Right forelimb (tissue), 1 donor: ENCODE results near the gene ARHGAP44.

Source experiments
- DNase-seq: peaks from one replicate; pipeline ENCODE4 v3.0.0-alpha.2; 2018

The ARHGAP44 gene

DNA sequence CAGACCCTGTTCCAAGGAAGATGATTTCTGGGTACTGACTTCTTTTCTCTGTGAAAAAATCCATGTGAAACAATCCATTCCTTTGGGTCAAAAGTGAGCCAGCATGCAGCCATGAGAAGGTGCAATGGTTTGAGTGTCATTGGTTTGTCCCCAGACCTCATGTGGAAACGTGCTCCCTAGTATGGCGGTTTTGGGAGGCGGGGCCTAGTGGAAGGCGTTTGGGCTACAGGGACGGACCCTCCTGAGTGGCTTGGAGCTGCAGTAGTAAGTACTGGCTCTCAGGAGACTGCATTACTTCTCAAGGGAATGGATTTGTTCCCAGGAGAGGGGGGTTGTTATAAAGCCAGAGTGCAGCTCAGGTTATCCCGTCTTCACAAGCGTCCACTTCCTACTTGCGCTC, 209.2 kb downstream of the ARHGAP44 start:
- no peak for DNase-seq

DNA sequence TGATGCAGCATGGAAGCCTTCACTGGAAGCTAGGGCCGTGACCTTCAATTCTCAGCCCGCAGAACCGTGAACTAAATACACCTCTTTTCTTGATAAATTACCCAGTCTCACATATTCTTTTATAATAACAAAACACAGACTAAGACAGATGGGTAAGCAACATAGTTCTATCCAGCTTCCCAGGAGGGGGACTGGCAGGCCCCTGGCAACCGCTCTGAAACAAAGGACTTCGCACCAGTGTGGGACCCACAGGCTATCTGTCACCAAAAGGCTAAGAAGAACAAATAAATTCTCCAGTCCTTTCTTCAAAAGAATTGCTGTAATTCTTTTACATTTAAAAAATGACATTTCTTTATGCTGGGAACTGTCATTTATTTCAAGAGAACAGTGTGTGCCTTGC, 209.6 kb downstream of the ARHGAP44 start:
- no peak for DNase-seq

DNA sequence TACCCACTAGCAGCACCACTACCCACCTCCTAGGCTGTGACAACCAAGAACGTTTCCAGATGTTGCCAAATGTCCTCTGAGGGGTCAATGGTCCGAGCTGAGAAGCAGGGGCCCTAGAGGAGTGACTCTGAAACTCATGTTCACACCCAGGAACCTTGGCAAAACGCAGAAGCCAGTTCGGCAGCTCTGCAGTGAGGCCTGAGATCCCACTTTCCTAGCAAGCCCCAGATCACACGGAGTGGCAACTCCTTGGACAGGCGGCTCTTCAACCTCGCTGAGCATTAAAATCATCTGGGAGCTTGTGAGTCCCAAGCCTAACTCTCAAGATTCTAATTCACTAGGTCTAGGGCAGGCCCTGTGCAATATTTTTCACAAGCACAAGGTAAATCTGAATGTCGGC, 211.3 kb downstream of the ARHGAP44 start:
- no peak for DNase-seq

GRCh38 chr17:13001991-13002615, 212.8 kb downstream of the ARHGAP44 start:
- no peak for DNase-seq

DNA sequence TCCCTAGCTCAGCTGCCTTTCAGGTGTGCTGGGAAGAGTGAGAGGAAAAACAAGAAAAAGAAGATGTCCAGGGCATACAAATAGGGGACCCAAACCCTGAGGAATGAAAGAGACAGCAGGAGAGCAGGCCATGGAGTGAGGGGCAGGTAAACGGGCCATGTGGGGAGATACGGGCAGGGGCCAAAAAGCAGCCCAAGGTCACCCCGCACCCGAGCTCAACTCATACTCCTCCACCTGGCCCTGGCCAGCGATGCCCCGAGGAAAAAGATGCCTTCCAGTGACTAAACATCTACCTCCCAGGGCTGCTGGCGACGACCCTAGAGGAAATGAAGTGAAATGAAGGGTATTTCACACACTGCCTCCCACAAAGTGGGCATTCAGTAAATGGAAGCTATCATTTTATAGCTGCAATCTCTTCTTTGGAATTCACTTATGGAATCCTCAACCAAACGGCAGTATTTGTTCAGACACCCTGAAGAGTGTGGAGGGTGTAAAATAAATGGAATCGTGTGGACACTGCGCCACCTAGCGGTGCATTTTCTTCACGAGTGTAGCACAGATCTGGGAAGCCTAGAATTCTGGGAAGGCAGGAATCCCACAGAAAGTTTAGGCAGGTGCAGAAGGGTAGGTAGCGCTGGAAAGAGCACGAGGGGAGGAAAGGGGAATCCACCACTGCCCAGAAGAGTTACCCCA, 213.6 kb downstream of the ARHGAP44 start:
- DNase-seq, result peak; percentile 85

DNA sequence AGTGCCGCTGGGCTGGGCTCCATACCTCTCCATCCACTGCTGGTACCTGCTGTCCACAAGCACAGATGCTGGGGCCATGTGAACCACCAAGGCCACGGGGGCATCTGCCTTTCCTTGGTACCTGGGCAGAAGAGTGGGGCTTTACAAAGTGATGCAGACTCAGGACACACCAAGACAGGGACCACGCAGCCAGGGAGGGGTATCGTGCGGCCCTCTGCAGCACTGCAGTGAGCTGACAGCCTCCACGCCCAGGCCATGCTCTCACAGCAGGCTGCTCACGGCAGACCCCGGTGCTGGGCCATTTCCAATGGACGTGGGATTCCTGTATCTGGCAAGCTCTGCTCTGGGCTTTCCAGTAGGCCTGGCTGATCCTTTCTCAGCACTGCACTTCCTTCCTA, 214.2 kb downstream of the ARHGAP44 start:
- no peak for DNase-seq

GRCh38 chr17:13003927-13004326, 214.6 kb downstream of the ARHGAP44 start:
- DNase-seq, result no peak

GRCh38 chr17:13004336-13004735, 215.0 kb downstream of the ARHGAP44 start:
- DNase-seq, result no peak

DNA sequence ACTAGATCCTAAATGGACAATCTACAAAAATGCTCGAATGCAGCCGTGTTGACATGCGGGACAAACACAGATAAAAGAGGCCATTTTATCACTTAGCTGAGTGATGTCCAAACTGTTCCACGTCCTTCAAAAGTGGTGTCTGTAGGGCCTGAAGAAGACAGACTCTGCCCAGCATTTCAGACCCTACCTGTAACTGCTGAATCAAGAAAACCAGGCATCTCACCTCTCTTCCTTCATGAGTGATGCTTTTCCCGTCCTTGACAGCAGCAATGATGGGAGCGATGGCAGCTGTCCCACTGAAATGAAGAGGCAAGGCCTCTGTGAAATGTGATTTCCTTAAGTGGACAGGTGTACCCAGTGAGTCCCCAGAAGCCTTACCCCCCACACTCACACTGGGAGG, 216.2 kb downstream of the ARHGAP44 start:
- DNase-seq, result peak; percentile 21

DNA sequence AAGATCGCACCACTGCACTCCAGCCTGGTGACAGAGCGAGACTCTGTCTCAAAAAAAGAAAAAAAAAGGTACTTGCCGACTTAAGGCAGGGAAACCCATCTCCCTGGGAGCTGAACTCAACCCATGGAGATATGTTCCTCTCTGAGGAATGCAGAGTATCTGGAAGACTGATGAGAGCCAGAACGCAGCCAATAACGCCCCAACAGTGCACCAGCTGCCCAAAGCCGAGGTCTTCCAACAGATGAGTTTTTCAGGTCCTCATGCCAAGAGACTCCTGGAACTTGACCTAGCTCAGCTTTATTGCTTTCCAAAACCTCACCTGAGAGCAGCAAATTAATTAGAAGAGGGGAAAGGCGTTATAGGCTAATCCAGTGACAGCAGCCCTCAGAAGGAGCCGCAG, 219.2 kb downstream of the ARHGAP44 start:
- DNase-seq, result no peak

- peak; percentile 12 for DNase-seq
Observed at GRCh38 chr17:13010959-13011358, 221.7 kb downstream of the ARHGAP44 start.

DNA sequence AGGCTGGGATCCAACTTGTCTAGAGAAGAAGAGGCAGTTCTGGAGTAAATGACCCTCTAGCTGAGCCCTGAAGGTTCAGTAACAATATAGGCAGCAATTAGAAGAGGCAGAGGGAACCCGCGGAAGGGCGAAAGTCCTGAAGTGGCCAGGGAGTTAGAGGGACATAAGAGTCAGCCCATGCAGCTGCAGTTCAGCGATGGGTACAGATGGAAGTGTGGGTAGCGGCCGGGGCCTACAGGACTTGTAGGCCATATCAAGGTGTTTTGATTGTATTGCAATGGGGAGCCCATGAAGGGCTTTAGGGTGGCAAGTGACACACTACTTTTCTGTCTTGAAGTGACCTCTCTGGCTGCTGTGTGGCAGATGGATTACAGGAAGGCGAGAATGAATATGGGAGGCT, 225.5 kb downstream of the ARHGAP44 start:
- DNase-seq, result no peak

GRCh38 chr17:13016881-13017654, 227.8 kb downstream of the ARHGAP44 start:
- DNase-seq, result peak; percentile 23

- peak; percentile 99 for DNase-seq
Observed at GRCh38 chr17:13017655-13018459, 228.6 kb downstream of the ARHGAP44 start, which contains the start of gene ELAC2. TSS of gene ELAC2 (minus strand) at chr17:13018027. CDS start at chr17:13017947, 80 bp downstream.

GRCh38 chr17:13024016-13024415, 234.7 kb downstream of the ARHGAP44 start:
- DNase-seq, result no peak

- peak; percentile 76 for DNase-seq
Observed at GRCh38 chr17:13024526-13025257, 235.4 kb downstream of the ARHGAP44 start.

GRCh38 chr17:13025258-13025627, 235.9 kb downstream of the ARHGAP44 start:
- peak; percentile 11 for DNase-seq

DNA sequence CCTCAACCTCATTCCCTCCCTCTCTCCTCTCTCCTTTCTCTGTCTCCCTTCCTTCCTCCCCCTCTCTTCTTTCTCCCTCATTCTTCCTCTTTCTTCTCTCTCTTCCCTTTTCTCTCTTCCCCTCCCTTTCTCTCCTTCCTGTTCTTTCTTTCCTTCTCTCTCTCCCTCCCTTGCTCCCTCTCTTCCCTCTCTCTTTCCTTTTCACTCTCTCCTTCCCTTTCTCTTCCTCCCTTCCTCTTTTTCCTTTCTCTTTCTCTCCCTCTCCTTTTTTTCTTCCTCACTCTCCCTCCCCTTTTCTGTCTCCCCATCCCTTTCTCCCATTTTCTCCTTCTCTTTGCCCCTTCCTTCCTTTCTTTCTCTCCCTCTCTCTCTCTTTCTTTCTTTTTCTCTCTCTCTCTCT, 236.4 kb downstream of the ARHGAP44 start:
- DNase-seq, result no peak

- DNase-seq, result peak; percentile 24
Observed at GRCh38 chr17:13027246-13027645, 237.9 kb downstream of the ARHGAP44 start.

DNA sequence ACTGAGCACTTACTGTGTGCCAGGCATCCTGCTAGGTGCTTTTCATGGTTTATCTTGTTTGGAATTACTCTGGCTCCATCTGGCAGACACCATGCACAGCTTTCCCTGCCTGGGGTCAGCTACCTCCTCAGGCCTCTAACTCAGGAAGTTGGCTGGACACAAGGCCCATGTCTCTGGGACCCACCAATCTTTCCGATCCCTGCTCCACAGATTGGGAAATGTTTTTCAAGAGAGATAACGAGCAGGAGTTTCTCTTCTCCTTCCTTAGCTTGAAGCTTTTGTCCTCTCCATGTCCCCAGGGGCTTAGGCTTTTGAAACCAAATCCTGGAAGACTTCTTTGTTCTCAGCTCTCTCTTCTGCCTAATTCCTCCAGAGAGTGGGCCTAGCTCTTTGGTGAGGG, 240.0 kb downstream of the ARHGAP44 start:
- peak; percentile 34 for DNase-seq

- DNase-seq, result peak; percentile 5
Observed at GRCh38 chr17:13030056-13030455, 240.8 kb downstream of the ARHGAP44 start.
